HepG2 (cell line): Measurements from ENCODE around the gene COQ3. TPM values are rescaled to one million over a fixed set of nuclear protein-coding genes. Genes with fewer than 3 reads are reported as not detected.

Experiments used
- BHLHE40 ChIP-seq: IDR thresholded peaks from 2 replicates; pipeline ENCODE4 v1.6.1; 2011; ENCODE audit warnings: low read length, improper control_type of control experiment
- HOXA5 ChIP-seq: sonication (generic); formaldehyde crosslinking; IDR thresholded peaks from 2 replicates; pipeline ENCODE4 v1.4.0; 2020; ENCODE audit warnings: missing genetic modification reagents
- IRX3 ChIP-seq: sonication (generic); formaldehyde crosslinking; IDR thresholded peaks from 2 replicates; pipeline ENCODE4 v1.8.1; 2023; ENCODE audit warnings: mild to moderate bottlenecking, low read depth, missing genetic modification reagents, borderline replicate concordance
- MED13 ChIP-seq: sonication (generic); formaldehyde crosslinking; IDR thresholded peaks from 2 replicates; pipeline ENCODE4 v1.5.0; 2020; ENCODE audit warnings: missing genetic modification reagents
- MTA1 ChIP-seq: sonication (generic); formaldehyde crosslinking; IDR thresholded peaks from 2 replicates; pipeline ENCODE4 v1.4.0; 2020; ENCODE audit warnings: missing genetic modification reagents, mild to moderate bottlenecking, borderline replicate concordance
- NCOA2 ChIP-seq: sonication (generic); formaldehyde crosslinking; IDR thresholded peaks from 2 replicates; pipeline ENCODE4 v1.8.0; 2022; ENCODE audit warnings: inconsistent platforms
- NFATC3 ChIP-seq: sonication (generic); formaldehyde crosslinking; IDR thresholded peaks from 2 replicates; pipeline ENCODE4 v1.5.1; 2020; ENCODE audit warnings: mild to moderate bottlenecking, missing genetic modification reagents
- NR2C2 ChIP-seq: sonication (generic); formaldehyde crosslinking; IDR thresholded peaks from 2 replicates; pipeline ENCODE4 v1.4.0; 2020; ENCODE audit warnings: missing genetic modification reagents, mild to moderate bottlenecking, moderate library complexity, borderline replicate concordance
- NR2F6 ChIP-seq, 2 experiments: IDR thresholded peaks; 2 replicates each; pipeline ENCODE4 v1.6.1; 2016; ENCODE audit warnings: antibody characterized with exemption in 1 of 2, mild to moderate bottlenecking in 1 of 2
- SALL1 ChIP-seq: sonication (generic); formaldehyde crosslinking; IDR thresholded peaks from 2 replicates; pipeline ENCODE4 v1.8.0; 2022; ENCODE audit warnings: mild to moderate bottlenecking, missing genetic modification reagents
- SNAPC2 ChIP-seq: sonication (generic); formaldehyde crosslinking; IDR thresholded peaks from 2 replicates; pipeline ENCODE4 v1.8.1; 2022; ENCODE audit warnings: mild to moderate bottlenecking, missing genetic modification reagents
- ZC3H4 ChIP-seq: sonication (generic); formaldehyde crosslinking; IDR thresholded peaks from 2 replicates; pipeline ENCODE4 v1.4.0; 2020; ENCODE audit warnings: missing genetic modification reagents, borderline replicate concordance
- ZFP1 ChIP-seq: IDR thresholded peaks from 2 replicates; pipeline ENCODE4 v1.6.1; 2016
- ZMYM3 ChIP-seq: sonication (generic); formaldehyde crosslinking; IDR thresholded peaks from 2 replicates; pipeline ENCODE4 v1.5.1; 2020; ENCODE audit warnings: mild to moderate bottlenecking, missing genetic modification reagents
- ZNF232 ChIP-seq: sonication (generic); formaldehyde crosslinking; IDR thresholded peaks from 2 replicates; pipeline ENCODE4 v1.4.0; 2020; ENCODE audit warnings: missing genetic modification reagents, borderline replicate concordance
- ZNF34 ChIP-seq: sonication (generic); formaldehyde crosslinking; IDR thresholded peaks from 2 replicates; pipeline ENCODE4 v1.4.0; 2020; ENCODE audit warnings: mild to moderate bottlenecking, missing genetic modification reagents, borderline replicate concordance
- ZNF670 ChIP-seq: sonication (generic); formaldehyde crosslinking; IDR thresholded peaks from 2 replicates; pipeline ENCODE4 v1.8.0; 2022; ENCODE audit warnings: mild to moderate bottlenecking, missing genetic modification reagents, borderline replicate concordance
- ZNF790 ChIP-seq: sonication (generic); formaldehyde crosslinking; IDR thresholded peaks from 2 replicates; pipeline ENCODE4 v1.8.0; 2022; ENCODE audit warnings: missing genetic modification reagents, mild to moderate bottlenecking, borderline replicate concordance
- polyA plus RNA-seq, 8 experiments: library from polyadenylated mRNA; depleted of rRNA in 3 of 8; stranded (reverse) in 7 of 8; unstranded in 1 of 8; fragments of >200 nt; fragmentation: Illumina TruSeq in 4 of 8; extraction: Trizol in 4 of 8; gene quantifications; 2 replicates each; pipeline versions ENCODE4 v1.2.1 to v1.2.3, GENCODE V29; 2011 to 2016; ENCODE audit warnings: low read depth in 4 of 8, missing spikeins in 1 of 8, mixed read lengths in 1 of 8; ENCODE audit not compliant: insufficient read depth in 1 of 8
- total RNA-seq, 5 experiments: library from RNA; depleted of rRNA; stranded (reverse); fragments of >200 nt; fragmentation: Illumina TruSeq; extraction: Trizol; gene quantifications; 2 replicates each; pipeline ENCODE4 v1.2.3, GENCODE V29; 2016; ENCODE audit warnings: low read depth in 1 of 5
- TF ChIP-seq, protein P1 (sequence below): sonication (generic); formaldehyde crosslinking; IDR thresholded peaks from 2 replicates; pipeline ENCODE4 v1.5.0; 2020; ENCODE audit warnings: mild to moderate bottlenecking, missing genetic modification reagents, borderline replicate concordance
- TF ChIP-seq, protein P2 (sequence below): sonication (generic); formaldehyde crosslinking; IDR thresholded peaks from 2 replicates; pipeline ENCODE4 v1.5.0; 2020; ENCODE audit warnings: mild to moderate bottlenecking, missing genetic modification reagents

Gene COQ3
- total and polyA plus RNA-seq, 2 of the 13 experiments (the other 11 are each of a cell fraction or from before 2014, with no cell fraction given) = 5.3 to 20.5 TPM

DNA sequence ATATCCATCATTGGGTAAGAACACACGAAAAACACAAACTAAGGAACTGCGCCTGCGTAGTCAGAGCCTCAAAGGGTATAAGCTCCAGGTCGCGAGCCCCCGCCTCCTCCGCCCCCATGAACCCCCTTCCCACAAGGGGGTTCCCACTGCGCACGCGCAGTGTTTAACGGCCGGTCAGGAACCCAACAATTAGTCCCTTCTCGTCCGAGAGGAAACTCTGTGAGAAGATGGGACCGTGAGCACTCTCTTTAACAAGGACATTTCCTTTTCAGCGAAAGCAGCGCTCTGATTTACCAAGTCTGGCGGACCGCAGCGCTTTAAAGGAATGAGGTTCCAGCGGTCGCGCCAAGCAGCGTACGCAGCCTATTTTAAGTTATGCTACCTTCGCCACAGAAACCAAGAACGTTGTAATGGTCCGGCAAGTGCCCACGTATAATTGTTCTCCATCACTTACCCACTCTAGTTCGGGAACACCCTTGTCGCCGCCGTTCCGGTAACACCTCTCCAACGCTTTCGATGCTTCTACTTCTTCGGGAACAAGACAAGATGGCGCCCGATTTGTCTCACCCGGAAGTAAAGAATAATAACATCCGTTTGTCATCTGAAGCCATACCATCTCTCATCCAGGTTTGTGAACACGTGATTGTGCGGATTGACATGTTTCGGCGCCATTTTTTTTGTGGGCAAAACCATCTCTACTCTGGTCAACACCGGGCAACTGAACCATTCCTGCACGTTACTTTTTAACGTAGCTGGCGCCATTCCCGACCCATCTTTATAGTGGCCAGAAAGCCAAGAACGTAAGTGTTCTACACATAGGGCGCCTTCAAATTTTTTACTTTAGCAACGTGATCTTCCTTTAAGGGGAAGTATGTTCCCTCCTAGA, 31.0 kb upstream of the COQ3 start, which contains the start of gene PNISR (continued):
- TF ChIP-seq, protein P1, sequence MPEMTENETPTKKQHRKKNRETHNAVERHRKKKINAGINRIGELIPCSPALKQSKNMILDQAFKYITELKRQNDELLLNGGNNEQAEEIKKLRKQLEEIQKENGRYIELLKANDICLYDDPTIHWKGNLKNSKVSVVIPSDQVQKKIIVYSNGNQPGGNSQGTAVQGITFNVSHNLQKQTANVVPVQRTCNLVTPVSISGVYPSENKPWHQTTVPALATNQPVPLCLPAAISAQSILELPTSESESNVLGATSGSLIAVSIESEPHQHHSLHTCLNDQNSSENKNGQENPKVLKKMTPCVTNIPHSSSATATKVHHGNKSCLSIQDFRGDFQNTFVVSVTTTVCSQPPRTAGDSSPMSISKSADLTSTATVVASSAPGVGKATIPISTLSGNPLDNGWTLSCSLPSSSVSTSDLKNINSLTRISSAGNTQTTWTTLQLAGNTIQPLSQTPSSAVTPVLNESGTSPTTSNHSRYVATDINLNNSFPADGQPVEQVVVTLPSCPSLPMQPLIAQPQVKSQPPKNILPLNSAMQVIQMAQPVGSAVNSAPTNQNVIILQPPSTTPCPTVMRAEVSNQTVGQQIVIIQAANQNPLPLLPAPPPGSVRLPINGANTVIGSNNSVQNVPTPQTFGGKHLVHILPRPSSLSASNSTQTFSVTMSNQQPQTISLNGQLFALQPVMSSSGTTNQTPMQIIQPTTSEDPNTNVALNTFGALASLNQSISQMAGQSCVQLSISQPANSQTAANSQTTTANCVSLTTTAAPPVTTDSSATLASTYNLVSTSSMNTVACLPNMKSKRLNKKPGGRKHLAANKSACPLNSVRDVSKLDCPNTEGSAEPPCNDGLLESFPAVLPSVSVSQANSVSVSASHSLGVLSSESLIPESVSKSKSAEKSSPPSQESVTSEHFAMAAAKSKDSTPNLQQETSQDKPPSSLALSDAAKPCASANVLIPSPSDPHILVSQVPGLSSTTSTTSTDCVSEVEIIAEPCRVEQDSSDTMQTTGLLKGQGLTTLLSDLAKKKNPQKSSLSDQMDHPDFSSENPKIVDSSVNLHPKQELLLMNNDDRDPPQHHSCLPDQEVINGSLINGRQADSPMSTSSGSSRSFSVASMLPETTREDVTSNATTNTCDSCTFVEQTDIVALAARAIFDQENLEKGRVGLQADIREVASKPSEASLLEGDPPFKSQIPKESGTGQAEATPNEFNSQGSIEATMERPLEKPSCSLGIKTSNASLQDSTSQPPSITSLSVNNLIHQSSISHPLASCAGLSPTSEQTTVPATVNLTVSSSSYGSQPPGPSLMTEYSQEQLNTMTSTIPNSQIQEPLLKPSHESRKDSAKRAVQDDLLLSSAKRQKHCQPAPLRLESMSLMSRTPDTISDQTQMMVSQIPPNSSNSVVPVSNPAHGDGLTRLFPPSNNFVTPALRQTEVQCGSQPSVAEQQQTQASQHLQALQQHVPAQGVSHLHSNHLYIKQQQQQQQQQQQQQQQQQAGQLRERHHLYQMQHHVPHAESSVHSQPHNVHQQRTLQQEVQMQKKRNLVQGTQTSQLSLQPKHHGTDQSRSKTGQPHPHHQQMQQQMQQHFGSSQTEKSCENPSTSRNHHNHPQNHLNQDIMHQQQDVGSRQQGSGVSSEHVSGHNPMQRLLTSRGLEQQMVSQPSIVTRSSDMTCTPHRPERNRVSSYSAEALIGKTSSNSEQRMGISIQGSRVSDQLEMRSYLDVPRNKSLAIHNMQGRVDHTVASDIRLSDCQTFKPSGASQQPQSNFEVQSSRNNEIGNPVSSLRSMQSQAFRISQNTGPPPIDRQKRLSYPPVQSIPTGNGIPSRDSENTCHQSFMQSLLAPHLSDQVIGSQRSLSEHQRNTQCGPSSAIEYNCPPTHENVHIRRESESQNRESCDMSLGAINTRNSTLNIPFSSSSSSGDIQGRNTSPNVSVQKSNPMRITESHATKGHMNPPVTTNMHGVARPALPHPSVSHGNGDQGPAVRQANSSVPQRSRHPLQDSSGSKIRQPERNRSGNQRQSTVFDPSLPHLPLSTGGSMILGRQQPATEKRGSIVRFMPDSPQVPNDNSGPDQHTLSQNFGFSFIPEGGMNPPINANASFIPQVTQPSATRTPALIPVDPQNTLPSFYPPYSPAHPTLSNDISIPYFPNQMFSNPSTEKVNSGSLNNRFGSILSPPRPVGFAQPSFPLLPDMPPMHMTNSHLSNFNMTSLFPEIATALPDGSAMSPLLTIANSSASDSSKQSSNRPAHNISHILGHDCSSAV (CRISPR knock-in tag) = no peak
- TF ChIP-seq BHLHE40 = peak; percentile 59; the same call in 1 of the 2 replicates
- TF ChIP-seq ZNF790 (CRISPR knock-in tag) = no peak
- TF ChIP-seq ZNF34 (CRISPR knock-in tag) = no peak
- TF ChIP-seq MTA1 = no peak
- no peak for TF ChIP-seq IRX3
- no peak for TF ChIP-seq ZNF670 (CRISPR knock-in tag)
- TF ChIP-seq, protein P2, sequence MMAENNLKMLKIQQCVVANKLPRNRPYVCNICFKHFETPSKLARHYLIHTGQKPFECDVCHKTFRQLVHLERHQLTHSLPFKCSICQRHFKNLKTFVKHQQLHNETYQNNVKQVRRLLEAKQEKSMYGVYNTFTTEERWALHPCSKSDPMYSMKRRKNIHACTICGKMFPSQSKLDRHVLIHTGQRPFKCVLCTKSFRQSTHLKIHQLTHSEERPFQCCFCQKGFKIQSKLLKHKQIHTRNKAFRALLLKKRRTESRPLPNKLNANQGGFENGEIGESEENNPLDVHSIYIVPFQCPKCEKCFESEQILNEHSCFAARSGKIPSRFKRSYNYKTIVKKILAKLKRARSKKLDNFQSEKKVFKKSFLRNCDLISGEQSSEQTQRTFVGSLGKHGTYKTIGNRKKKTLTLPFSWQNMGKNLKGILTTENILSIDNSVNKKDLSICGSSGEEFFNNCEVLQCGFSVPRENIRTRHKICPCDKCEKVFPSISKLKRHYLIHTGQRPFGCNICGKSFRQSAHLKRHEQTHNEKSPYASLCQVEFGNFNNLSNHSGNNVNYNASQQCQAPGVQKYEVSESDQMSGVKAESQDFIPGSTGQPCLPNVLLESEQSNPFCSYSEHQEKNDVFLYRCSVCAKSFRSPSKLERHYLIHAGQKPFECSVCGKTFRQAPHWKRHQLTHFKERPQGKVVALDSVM (CRISPR knock-in tag) = no peak
- TF ChIP-seq SALL1 = peak; percentile 84
- no peak for TF ChIP-seq NCOA2
- TF ChIP-seq ZNF232 = no peak
- peak; percentile 100 for TF ChIP-seq NR2C2
- peak; percentile 64; the same call in 1 of the 2 replicates for TF ChIP-seq HOXA5 (CRISPR knock-in tag)
- no peak for TF ChIP-seq SNAPC2 (CRISPR knock-in tag)
- TF ChIP-seq NFATC3 (CRISPR knock-in tag) = 0 out of 2 replicates have a peak, but pooled peaks have one; percentile 44
- no peak for TF ChIP-seq NR2F6 (IDR thresholded peaks at IDR 0.05)
- no peak for TF ChIP-seq NR2F6 (CRISPR knock-in tag; IDR thresholded peaks at IDR 0.05)
- 0 out of 2 replicates have a peak, but pooled peaks have one; percentile 42 for TF ChIP-seq ZFP1
- no peak; the same call in none of the 2 replicates for TF ChIP-seq MED13 (CRISPR knock-in tag)
- TF ChIP-seq ZMYM3 (CRISPR knock-in tag) = no peak
- no peak for TF ChIP-seq ZC3H4
